ENCODE data around the gene MPRIP.

- no peak for TF ChIP-seq CTCF (IDR thresholded peaks at IDR 0.05; ENCODE audit: borderline replicate concordance, extremely low read depth, low read length, poor library complexity, severe bottlenecking)
- TF ChIP-seq EZH2 (IDR thresholded peaks at IDR 0.05; ENCODE audit: borderline replicate concordance, low read depth, low read length, severe bottlenecking), result no peak
Measured at GRCh38 chr17:17059301-17059890, 17.1 kb downstream of the MPRIP start.

All from DND-41 (cell line).